ENCODE measurements around the gene MFSD1. TPM values are rescaled to one million over a fixed set of nuclear protein-coding genes. Genes with fewer than 3 reads are reported as not detected.

MFSD1 gene
- total and polyA plus RNA-seq, 2 of the 8 experiments (the other 6 are each of a cell fraction or from before 2014, with no cell fraction given) = 9.3 to 11.5 TPM

DNA sequence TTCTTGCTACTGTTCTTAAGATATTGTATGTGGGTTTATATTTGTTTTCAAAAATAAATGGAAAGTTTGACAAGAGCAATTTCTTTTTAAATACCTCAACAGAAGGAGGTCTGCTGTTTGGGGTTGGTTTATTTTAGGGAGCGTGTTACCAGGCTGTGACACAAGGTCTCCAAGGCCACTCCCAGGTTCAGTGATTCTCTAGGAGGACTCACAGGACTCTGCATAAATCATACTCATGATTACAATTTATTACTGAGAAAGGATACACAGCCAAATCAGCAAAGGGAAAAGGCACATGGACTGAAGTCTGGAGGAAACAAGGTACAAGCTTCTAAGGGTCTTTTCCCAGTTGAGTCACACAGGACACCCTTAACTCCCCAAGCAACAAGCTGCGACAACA, 18.8 kb upstream of the MFSD1 start:
- Histone ChIP-seq H3K56ac (replicated peaks; ENCODE audit: insufficient read length, low read depth, low read length) (no peak overlapping the region), H4K5ac (ENCODE audit: insufficient read length, low read depth, low read length) (no peak overlapping the region), H3K4me1 (replicated peaks in 1 of 4; ENCODE audit: control insufficient read depth in 3 of 4, insufficient read depth in 4 of 4, low read length in 3 of 4) (no peaks in the 10 kb centered on the region), H3K36me3 (ENCODE audit: control insufficient read depth in 2 of 4, insufficient read depth in 4 of 4, low read length in 3 of 4) (no peaks in the 10 kb centered on the region), H2AFZ (ENCODE audit: low read length) (no peak overlapping the region), H3K27ac (ENCODE audit: low read depth, low read length) (no peak overlapping the region), H3K9me3 (ENCODE audit: insufficient read depth in 2 of 2, low read depth in 1 of 2, low read length in 1 of 2) (no peaks in the 10 kb centered on the region), H2BK120ac (replicated peaks; ENCODE audit: low read depth, low read length) (no peak overlapping the region), H3K27me3 (replicated peaks in 1 of 4; ENCODE audit: control insufficient read depth in 3 of 4, extremely low read depth in 1 of 4, insufficient read depth in 3 of 4, low read length in 3 of 4) (no peaks in the 10 kb centered on the region), H2BK20ac (ENCODE audit: low read length) (no peak overlapping the region), H4K8ac (ENCODE audit: extremely low read depth, insufficient read depth, low read length) (no peak overlapping the region), H3K4me2 (ENCODE audit: insufficient read depth in 1 of 2, low read depth in 2 of 2, low read length in 2 of 2) (no peak overlapping the region), H3K79me1 (ENCODE audit: low read depth, low read length) (no peaks in the 10 kb centered on the region), H2BK5ac (ENCODE audit: low read depth, low read length) (no peak overlapping the region), H2BK15ac (ENCODE audit: low read length) (no peak overlapping the region), H3K9ac (replicated peaks in 1 of 4; ENCODE audit: extremely low read depth in 1 of 4, low read depth in 3 of 4, low read length in 3 of 4) (no peak overlapping the region), H3K18ac (ENCODE audit: extremely low read depth, low read length) (no peak overlapping the region), H2BK12ac (ENCODE audit: low read depth, low read length) (no peak overlapping the region), H3K23ac (ENCODE audit: insufficient read length) (no peak overlapping the region), H3K4ac (replicated peaks; ENCODE audit: insufficient read length, low read depth, low read length) (no peak overlapping the region), H4K91ac (replicated peaks; ENCODE audit: insufficient read length, low read length) (no peak overlapping the region), H3K79me2 (ENCODE audit: control insufficient read depth in 1 of 2, insufficient read depth in 2 of 2, low read length in 2 of 2) (no peaks in the 10 kb centered on the region), H3K4me3 (ENCODE audit: extremely low read depth in 1 of 4, insufficient read depth in 2 of 4, low read depth in 3 of 4, low read length in 4 of 4) (no peak overlapping the region), H3K23me2 (ENCODE audit: low read depth, low read length) (no peaks in the 10 kb centered on the region), H3K14ac (ENCODE audit: insufficient read length) (no peak overlapping the region), H2AK5ac (ENCODE audit: low read depth, low read length) (no peak overlapping the region), H4K20me1 (replicated peaks in 1 of 2; ENCODE audit: control insufficient read depth in 1 of 2, insufficient read depth in 2 of 2, low read length in 2 of 2) (no peaks in the 10 kb centered on the region)
- FAIRE-seq (no peak), DNase-seq (ENCODE audit: low read depth in 1 of 2, low spot score in 2 of 2) (no peak)
- CTCF ChIA-PET (ENCODE audit: partially characterized antibody) = interaction anchor here (0.6 to 2.3 kb wide), 5 partner anchors 8 to 124 kb away, joined by 3 to 8 read pairs (median 3); no protein-coding TSS in a partner anchor
- POLR2A ChIA-PET (ENCODE audit: partially characterized antibody) = no interaction called here
- 100% methylated on average over 2 of the region's 2 CpGs; no CpG with 5 or more reads in 1 of the 2 experiments for WGBS, 2 experiments (ENCODE audit: extremely low coverage in 1 of 2, insufficient coverage in 1 of 2, insufficient read length in 1 of 2, insufficient replicate concordance in 2 of 2, low coverage in 1 of 2, low lambda C conversion rate in 2 of 2, missing lambda C conversion rate in 1 of 2)
- TF ChIP-seq MAFK (IDR thresholded peaks at IDR 0.05; ENCODE audit: low read depth, low read length) (no peak), ZNF274 (IDR thresholded peaks at IDR 0.05; ENCODE audit: borderline replicate concordance, extremely low read depth, low read length) (no peak), CBX8 (IDR thresholded peaks at IDR 0.05; ENCODE audit: borderline replicate concordance, low read depth, low read length) (no peak), HDAC6 (IDR thresholded peaks at IDR 0.05; ENCODE audit: low read depth, low read length) (no peak), KDM4A (IDR thresholded peaks at IDR 0.05; ENCODE audit: low read depth, low read length, severe bottlenecking) (no peak), TEAD4 (IDR thresholded peaks at IDR 0.05; ENCODE audit: low read depth, low read length) (no peak), YY1 (IDR thresholded peaks at IDR 0.05; ENCODE audit: low read depth, low read length) (no peak)

All from H1 (cell line).